Gastroesophageal sphincter (tissue), 4 donors: Measurements from ENCODE around the gene TXK. TPM values are rescaled to one million over a fixed set of nuclear protein-coding genes. Genes with fewer than 3 reads are reported as not detected.
A peak's percentile ranks its signal among the peaks of the same experiment; 100 is the strongest.

ENCODE experiments used
- ATAC-seq: fragments of 150-250 bp; one replicate; pipeline ENCODE4 v1.9.1; 2016; ENCODE audit warnings: mild to moderate bottlenecking, moderate library complexity
- H3K27ac ChIP-seq, 4 donors: fragments of 200-600 bp; sonication (generic) in 3 of 4; 1 replicate in 3 of 4; 2 replicates in 1 of 4; pipeline ENCODE4 v1.5.1; 2016 to 2019
- H3K27me3 ChIP-seq: fragments of 200-600 bp; sonication (generic); one replicate; pipeline ENCODE4 v1.5.1; 2019
- H3K36me3 ChIP-seq, 2 donors: fragments of 200-600 bp; sonication (generic); one replicate each; pipeline ENCODE4 v1.5.1; 2019; ENCODE audit warnings: control low read depth in 1 of 2
- H3K4me1 ChIP-seq, 3 donors: fragments of 200-600 bp; sonication (generic); 1 replicate in 2 of 3; 2 replicates in 1 of 3; pipeline ENCODE4 v1.5.1; 2016 to 2019; ENCODE audit warnings: control low read depth in 2 of 3
- H3K4me3 ChIP-seq, 2 donors: fragments of 200-600 bp; sonication (generic); one replicate each; pipeline ENCODE4 v1.5.1; 2019; ENCODE audit warnings: mild to moderate bottlenecking in 1 of 2, moderate library complexity in 1 of 2
- H3K9me3 ChIP-seq, 3 donors: fragments of 200-600 bp; sonication (generic); one replicate each; pipeline ENCODE4 v1.5.1; 2017 to 2019; ENCODE audit warnings: control low read depth in 2 of 3
- EP300 ChIP-seq: sonication (generic); formaldehyde crosslinking; IDR thresholded peaks from one replicate; pipeline ENCODE4 v1.6.1; 2017; ENCODE audit warnings: antibody characterized with exemption, mild to moderate bottlenecking
- POLR2A ChIP-seq, 2 donors: fragments of 450-650 bp; IDR thresholded peaks; one replicate each; pipeline ENCODE4 v1.6.1; 2017; ENCODE audit warnings: antibody characterized with exemption in 2 of 2, mild to moderate bottlenecking in 2 of 2, moderate library complexity in 1 of 2
- POLR2AphosphoS5 ChIP-seq: sonication (generic); formaldehyde crosslinking; IDR thresholded peaks from one replicate; pipeline ENCODE4 v1.6.1; 2017; ENCODE audit warnings: antibody characterized with exemption
- WGBS, 2 donors: methylation state at CpG; one replicate each; pipeline ENCODE4 v1.1.5; 2018; ENCODE audit warnings: low coverage in 1 of 2; 5-methylcytosine and 5-hydroxymethylcytosine counted together
- small RNA-seq, 4 donors: library from RNA; depleted of rRNA; stranded (forward); fragments of <200 nt; gene quantifications; one replicate each; pipeline ENCODE3, GENCODE V24; 2016
- total RNA-seq, 4 donors: library from RNA; depleted of rRNA; stranded (reverse); fragments of >200 nt; gene quantifications; one replicate each; pipeline ENCODE4 v1.1.0, GENCODE V29; 2016
- TF ChIP-seq, protein P1 (sequence below), 4 experiments: fragments of 200-600 bp in 2 of 4; fragments of 450-650 bp in 2 of 4; sonication (generic) in 1 of 4; IDR thresholded peaks; one replicate each; pipeline ENCODE4 v1.5.1; 2017 to 2019; ENCODE audit warnings: antibody characterized with exemption in 4 of 4, mild to moderate bottlenecking in 2 of 4, moderate library complexity in 2 of 4

Gene TXK
- total RNA-seq, 4 donors from 2014 or later, result 0.32 to 0.81 (median 0.39) TPM; not detected in 1

DNA sequence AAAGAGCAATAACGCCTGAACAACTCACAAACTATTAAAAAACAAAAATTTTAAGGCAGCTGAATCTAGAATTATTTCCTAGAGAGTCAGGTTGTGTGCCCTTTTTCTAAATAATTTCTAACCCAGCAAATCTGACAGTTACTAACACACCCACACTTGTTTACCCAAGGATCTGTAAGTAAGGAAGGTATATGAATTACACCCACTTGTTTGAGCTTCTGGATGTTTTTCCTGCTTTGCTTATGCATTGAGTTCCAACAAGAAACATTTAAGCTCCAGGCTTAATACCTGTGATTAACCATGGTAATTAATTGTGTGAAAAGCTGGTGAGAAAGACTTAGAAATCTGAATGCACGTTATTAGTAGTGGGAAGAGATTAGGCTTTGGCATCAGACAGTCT, 115.9 kb downstream of the TXK start:
- Histone ChIP-seq H3K9me3 (no peaks in the 10 kb centered on the region), H3K27ac (no peak overlapping the region), H3K4me1 (peaks cover 0 to 17% (median 8%) of the 10 kb centered on the region in 3 donors), H3K27me3 (peaks cover 29% of the 10 kb centered on the region), H3K36me3 (no peaks in the 10 kb centered on the region), H3K4me3 (no peak overlapping the region)
- TF ChIP-seq POLR2AphosphoS5 (no peak), EP300 (no peak), POLR2A (IDR thresholded peaks at IDR 0.05) (no peak)
- TF ChIP-seq, protein P1, sequence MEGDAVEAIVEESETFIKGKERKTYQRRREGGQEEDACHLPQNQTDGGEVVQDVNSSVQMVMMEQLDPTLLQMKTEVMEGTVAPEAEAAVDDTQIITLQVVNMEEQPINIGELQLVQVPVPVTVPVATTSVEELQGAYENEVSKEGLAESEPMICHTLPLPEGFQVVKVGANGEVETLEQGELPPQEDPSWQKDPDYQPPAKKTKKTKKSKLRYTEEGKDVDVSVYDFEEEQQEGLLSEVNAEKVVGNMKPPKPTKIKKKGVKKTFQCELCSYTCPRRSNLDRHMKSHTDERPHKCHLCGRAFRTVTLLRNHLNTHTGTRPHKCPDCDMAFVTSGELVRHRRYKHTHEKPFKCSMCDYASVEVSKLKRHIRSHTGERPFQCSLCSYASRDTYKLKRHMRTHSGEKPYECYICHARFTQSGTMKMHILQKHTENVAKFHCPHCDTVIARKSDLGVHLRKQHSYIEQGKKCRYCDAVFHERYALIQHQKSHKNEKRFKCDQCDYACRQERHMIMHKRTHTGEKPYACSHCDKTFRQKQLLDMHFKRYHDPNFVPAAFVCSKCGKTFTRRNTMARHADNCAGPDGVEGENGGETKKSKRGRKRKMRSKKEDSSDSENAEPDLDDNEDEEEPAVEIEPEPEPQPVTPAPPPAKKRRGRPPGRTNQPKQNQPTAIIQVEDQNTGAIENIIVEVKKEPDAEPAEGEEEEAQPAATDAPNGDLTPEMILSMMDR (IDR thresholded peaks at IDR 0.05), result no peak
- ATAC-seq, result no peak
- 80 to 86% methylated on average over 1 to 2 of the region's 2 CpGs for WGBS, 2 donors

DNA sequence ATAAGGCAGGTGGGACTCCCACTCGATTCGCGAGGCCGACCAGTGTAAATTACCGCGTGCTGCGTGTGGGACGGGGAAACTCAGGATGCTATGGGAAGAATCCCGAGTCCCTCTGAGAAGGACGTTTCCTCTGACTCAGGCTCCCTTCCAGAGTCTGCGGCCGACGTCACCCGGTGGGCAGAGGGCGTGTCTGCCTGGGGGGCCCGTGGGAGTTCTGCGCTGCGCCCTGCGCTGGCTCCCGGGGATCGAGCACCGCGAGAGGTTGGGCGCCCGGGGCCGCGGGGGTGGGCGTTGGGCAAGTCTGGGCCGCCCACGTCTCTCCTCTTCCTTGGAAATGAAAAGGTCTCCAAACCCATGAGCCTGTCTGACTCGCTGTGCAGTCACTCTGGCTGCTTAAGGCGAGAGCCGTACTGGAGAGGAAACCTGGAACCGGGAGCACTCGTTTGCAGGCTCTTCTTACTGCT, 116.9 kb downstream of the TXK start:
- no peaks in the 10 kb centered on the region for H3K36me3 ChIP-seq
- peaks cover 0 to 17% (median 8%) of the 10 kb centered on the region in 3 donors for H3K4me1 ChIP-seq
- peak overlapping the region in 1 of 4 donors; percentile 45 for H3K27ac ChIP-seq
- peaks cover 21% of the 10 kb centered on the region for H3K27me3 ChIP-seq
- WGBS, 2 donors, result 0% methylated on average over 5 of the region's 35 CpGs; no CpG with 5 or more reads in 1 of the 2 donors
- no peaks in the 10 kb centered on the region for H3K9me3 ChIP-seq
- peak overlapping the region; percentile 16 to 63 for H3K4me3 ChIP-seq
- TF ChIP-seq EP300 (no peak), POLR2AphosphoS5 (no peak), POLR2A (IDR thresholded peaks at IDR 0.05) (no peak)
- TF ChIP-seq, protein P1 (IDR thresholded peaks at IDR 0.05), result no peak
- ATAC-seq, result peak; percentile 63

Small RNAs within 50 kb of the gene (small RNA-seq; reads per million reads assigned to genes)
- gene RF00019, result 0 reads per million in 4 donors
- 0 reads per million in 4 donors for gene RF00026
- gene RNU6-838P, result 0 reads per million in 4 donors

Other genes with a start within 250 kb of the TXK start
- gene NFXL1, start 219.7 kb downstream of the TXK start, total RNA-seq, result 10 to 100 TPM in 2 of 4 donors, 1 to 10 TPM in 2; 7.8 to 12.8 (median 9.3) TPM
- gene CNGA1, start 117.6 kb downstream of the TXK start, total RNA-seq, result 1 to 10 TPM in 1 of 4 donors, under 1 TPM in 1, not detected in 2; 0.40 to 1.8 TPM
- gene NIPAL1, start 117.5 kb downstream of the TXK start, total RNA-seq, result 1 to 10 TPM in 1 of 4 donors, under 1 TPM in 3; 0.16 to 2.0 (median 0.25) TPM
- gene TEC, start 135.6 kb upstream of the TXK start, total RNA-seq, result 1 to 10 TPM; 1.9 to 6.5 (median 3.1) TPM
- gene SLAIN2, start 207.3 kb upstream of the TXK start, total RNA-seq, result 100 to 1,000 TPM in 3 of 4 donors, 10 to 100 TPM in 1; 68.4 to 238 (median 115) TPM